ENCODE data around the gene MRGPRG. TPM values are rescaled to one million over a fixed set of nuclear protein-coding genes. Genes with fewer than 3 reads are reported as not detected.

MRGPRG gene
- total and polyA plus RNA-seq, 9 of the 15 experiments (the other 6 are each of a cell fraction or from before 2014, with no cell fraction given), result not detected

GRCh38 chr11:3189196-3189843 is 29.3 kb downstream of the MRGPRG start (continued):
- peak; percentile 45 for TF ChIP-seq MGA (IDR thresholded peaks at IDR 0.05)

Data from K562 (cell line).